ENCODE results near the gene B3GALT6.
A peak's percentile ranks its signal among the peaks of the same experiment; 100 is the strongest.

Gene B3GALT6

DNA sequence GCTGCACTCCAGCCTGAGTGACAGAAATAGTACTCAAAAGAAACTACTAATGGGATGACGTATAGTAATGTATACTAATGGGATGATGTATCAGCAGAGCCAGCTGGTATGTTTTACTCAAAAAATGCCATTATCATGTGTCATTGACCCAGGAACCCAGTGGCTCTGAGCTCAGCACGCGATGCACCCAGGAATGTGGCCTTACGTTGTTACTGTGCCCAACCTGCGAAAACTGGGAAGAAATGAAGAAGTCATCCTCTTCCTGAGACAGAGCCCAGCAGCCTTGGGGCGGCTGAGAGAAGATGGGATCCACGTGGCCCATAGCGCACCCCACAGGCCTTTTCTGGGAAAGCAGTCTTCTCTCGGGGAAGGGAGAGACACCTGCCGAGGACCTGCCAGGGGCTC is 32.8 kb downstream of the B3GALT6 start:
- DNase-seq (ENCODE audit: low spot score), result peak; percentile 96

- DNase-seq (ENCODE audit: low spot score), result no peak
Measured at GRCh38 chr1:1267488-1268283, 35.6 kb downstream of the B3GALT6 start.

- no peak for DNase-seq (ENCODE audit: low spot score)
Measured at GRCh38 chr1:1268284-1268682, 36.2 kb downstream of the B3GALT6 start.

DNA sequence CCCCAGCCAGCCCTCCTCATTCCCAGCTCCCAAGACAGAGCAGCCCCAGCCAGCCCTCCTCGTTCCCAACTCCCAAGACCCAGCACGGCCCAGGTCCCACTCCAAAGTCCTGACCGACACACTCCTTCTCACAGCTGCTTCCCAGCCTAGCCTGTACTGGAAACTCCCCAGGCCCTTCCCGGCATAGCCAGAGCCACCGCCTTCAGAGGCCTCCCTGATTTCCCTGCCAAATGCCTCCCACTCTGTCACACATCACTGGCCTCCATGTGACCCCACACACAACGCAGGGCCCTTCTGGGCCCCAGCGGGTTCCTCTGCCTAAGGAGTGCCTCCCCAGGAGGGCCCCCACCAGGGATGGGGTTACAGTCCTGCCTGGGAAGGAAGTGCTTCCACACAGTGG is 38.8 kb downstream of the B3GALT6 start:
- peak; percentile 58 for DNase-seq (ENCODE audit: low spot score)

GRCh38 chr1:1272341-1273208 is 40.5 kb downstream of the B3GALT6 start:
- DNase-seq (ENCODE audit: low spot score), result peak; percentile 91

DNA sequence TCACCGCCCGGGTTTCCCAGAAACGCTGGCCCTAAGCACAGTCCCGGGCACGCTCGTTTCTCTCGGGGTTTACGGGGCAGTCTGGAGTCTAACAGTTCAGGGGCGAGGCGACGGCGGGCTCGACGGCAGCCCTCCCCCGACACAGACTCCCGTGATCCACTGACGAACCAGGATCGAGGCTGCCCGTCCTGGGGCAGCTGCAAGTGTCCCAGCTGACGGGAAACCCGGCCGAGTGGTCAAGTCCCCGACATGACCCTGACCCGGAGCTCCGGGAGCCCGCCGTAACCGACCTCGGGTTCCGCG is 41.1 kb downstream of the B3GALT6 start:
- DNase-seq (ENCODE audit: low spot score), result no peak

- peak; percentile 89 for DNase-seq (ENCODE audit: low spot score)
Measured at GRCh38 chr1:1273512-1274298, 41.7 kb downstream of the B3GALT6 start, which contains the start of gene UBE2J2. TSS of gene UBE2J2 (minus strand) at chr1:1273854. CDS start at chr1:1267992, 5,862 bp downstream.

- no peak for DNase-seq (ENCODE audit: low spot score)
Measured at GRCh38 chr1:1274299-1274930, 42.4 kb downstream of the B3GALT6 start.

DNA sequence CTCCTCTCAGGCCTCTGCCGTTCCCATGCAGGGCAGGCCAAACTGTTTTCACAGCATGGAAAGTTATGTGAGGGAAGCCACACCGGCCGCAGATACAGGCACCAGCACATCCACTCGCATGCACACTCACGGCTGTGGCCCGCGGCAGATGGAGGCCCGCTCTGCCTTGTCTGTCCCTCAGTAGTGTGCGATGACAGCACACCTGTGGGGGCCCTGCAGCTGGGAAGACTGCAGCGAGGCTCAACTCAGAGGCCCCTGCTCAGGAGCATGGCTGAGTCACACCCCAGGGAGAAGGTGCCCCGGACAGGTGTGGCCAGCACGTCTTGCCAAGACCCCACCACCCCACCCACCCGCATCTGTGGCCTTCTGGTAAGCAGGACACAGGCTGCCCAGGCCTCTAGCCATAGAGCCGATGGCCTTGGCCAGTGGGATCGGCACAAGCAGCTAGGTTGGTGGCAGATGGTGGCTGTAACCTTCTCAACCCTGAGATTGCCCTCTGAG is 42.9 kb downstream of the B3GALT6 start:
- DNase-seq (ENCODE audit: low spot score), result no peak

DNA sequence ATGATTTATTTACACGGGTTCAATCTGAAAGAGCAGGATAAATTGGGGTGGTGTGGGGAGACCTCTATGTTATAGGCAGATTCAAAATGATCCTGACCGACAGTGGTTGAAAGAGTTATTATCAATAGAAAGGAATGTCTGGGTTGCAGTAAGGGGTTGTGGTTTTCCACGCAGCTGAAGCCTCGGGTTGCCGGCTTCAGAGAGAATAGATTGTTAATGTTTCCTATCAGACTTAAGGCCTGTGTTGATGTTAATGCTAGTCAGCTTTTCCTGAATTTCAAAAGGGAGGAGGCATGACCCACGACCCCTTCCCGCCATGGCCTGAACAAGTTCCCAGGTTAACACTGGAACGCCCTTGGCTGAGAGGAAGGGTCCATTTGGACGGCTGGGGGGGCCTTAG is 43.8 kb downstream of the B3GALT6 start:
- no peak for DNase-seq (ENCODE audit: low spot score)

DNA sequence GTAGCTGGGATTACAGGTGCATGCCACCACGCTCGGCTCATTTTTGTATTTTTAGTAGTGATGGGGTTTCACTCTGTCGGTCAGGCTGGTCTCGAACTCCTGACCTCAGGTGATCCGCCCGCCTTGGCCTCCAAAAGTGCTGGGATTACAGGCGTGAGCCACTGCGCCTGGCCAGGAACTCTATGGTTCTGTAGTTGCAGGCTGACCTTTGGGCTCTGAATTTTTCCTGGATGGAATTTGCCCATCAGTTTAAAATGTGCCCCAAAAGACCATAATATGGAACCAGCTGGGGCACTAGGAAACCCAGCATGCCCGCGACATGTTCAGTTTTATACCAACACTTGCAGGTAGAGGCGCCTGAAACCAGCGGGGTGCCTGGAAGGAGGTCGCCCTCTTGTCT is 46.6 kb downstream of the B3GALT6 start:
- no peak for DNase-seq (ENCODE audit: low spot score)

GRCh38 chr1:1279028-1279427 is 47.0 kb downstream of the B3GALT6 start:
- no peak for DNase-seq (ENCODE audit: low spot score)

- DNase-seq (ENCODE audit: low spot score), result no peak
Measured at GRCh38 chr1:1280782-1281481, 48.9 kb downstream of the B3GALT6 start.

DNA sequence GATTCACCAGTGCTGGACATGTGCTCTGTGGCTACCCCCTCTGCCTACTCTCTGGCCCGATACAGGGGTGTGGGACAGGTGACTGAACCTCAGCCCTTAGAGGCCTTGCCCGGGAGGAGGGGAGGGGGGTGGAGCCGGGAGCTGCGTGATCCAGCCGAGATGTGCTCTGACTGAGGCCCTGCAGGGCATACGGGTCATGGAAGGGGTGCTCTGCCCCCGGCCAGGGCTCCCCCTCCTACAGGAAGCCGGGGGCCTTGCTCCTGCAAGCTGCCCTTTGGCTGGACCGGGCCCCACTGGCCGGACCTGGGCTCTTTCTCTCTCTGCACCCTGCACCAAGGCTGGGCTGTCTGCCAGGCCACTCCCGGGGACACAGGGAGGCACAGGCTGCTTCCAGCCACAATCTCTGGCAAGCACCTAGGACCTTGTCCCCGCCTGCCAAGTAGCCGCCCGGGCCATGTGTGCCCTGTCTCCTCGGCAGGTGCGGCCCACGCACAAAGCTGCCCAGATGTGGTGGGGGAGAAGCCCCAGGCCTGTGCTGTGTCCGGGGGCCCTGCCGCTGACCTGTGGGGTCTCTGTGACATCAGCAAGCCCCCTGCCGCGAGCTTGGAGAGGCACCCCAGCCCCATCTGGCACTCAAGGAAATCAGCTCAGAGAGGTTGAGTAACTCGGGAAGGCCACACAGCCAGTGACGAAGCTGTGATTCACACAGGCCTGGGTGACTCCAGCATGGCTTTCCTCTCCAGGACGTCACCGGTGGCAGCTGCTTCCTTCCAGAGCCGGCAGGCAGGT is 49.7 kb downstream of the B3GALT6 start:
- DNase-seq (ENCODE audit: low spot score), result peak; percentile 92

- DNase-seq (ENCODE audit: low spot score), result peak; percentile 57
Measured at GRCh38 chr1:1282998-1283397, 51.0 kb downstream of the B3GALT6 start.

DNA sequence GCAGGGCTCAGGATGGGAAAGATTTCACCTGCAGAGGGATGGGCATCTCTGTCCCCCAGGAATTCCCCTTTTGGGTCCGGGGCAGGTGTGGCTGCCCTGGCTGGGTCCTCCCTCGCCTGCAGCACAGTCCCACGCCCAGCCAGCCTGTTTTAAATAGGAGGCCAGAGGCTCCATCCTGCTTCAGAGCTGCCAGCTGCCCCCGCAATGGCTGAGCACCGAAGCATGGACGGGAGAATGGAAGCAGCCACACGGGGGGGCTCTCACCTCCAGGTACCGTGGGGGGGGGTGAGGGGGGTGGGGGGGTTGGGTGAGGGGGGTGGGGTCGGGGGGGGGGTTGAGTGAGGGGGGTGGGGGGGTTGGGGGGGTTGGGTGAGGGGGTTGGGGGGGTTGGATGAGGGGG is 51.8 kb downstream of the B3GALT6 start:
- DNase-seq (ENCODE audit: low spot score), result peak; percentile 71
